ENCODE measurements around the gene COPZ1. TPM values are rescaled to one million over a fixed set of nuclear protein-coding genes. Genes with fewer than 3 reads are reported as not detected.

COPZ1 gene
- total RNA-seq, 3 donors from 2014 or later (not counting 1 experiment from before 2014, with no cell fraction given), result 66.3 to 83.6 (median 79.7) TPM

- Histone ChIP-seq H3K9me3 (ENCODE audit: control insufficient read depth, insufficient read depth, low read length) (no peaks in the 10 kb centered on the region), H3K27ac (ENCODE audit: low read length) (peak overlapping the region; percentile 39), H3K36me3 (ENCODE audit: control insufficient read depth, insufficient read depth, low read length) (no peaks in the 10 kb centered on the region), H3K27me3 (ENCODE audit: control insufficient read depth, insufficient read depth, low read length) (no peaks in the 10 kb centered on the region), H3K4me1 (ENCODE audit: control insufficient read depth, insufficient read depth, low read length) (peaks cover 32% of the 10 kb centered on the region), H3K4me3 (ENCODE audit: low read length) (no peak overlapping the region)
- H3K4me3 Mint-ChIP-seq, result no peak overlapping the region
- TF ChIP-seq CTCF (IDR thresholded peaks at IDR 0.05), result no peak
- WGBS (ENCODE audit: insufficient coverage), result 91% methylated on average over 3 of the region's 3 CpGs
- H3K27ac Mint-ChIP-seq, result peak overlapping the region in 1 of 2 donors; percentile 21
- peaks cover 0 to 7% of the 10 kb centered on the region in 2 donors for H3K4me1 Mint-ChIP-seq
- no peak for DNase-seq
- no peaks in the 10 kb centered on the region for H3K27me3 Mint-ChIP-seq (ENCODE audit: low read depth in 2 of 2)
- intact Hi-C loops (cut with micrococcal nuclease), result no loop called here
- H3K36me3 Mint-ChIP-seq, result no peaks in the 10 kb centered on the region
- no peaks in the 10 kb centered on the region for H3K9me3 Mint-ChIP-seq
- no peak for ATAC-seq
These were observed 58.2 kb downstream of the COPZ1 start for GRCh38 chr12:54383041-54383609.

GRCh38 chr12:54384591-54385041 lies 59.7 kb downstream of the COPZ1 start, which contains the start of gene ZNF385A:
TSS of gene ZNF385A (minus strand) at chr12:54384733. CDS start at chr12:54384514, 219 bp downstream.
- H3K27ac ChIP-seq (ENCODE audit: low read length), result peak within 1 kb of the TSS; percentile 58
- peaks cover 31% of the 10 kb centered on the region for H3K4me1 ChIP-seq (ENCODE audit: control insufficient read depth, insufficient read depth, low read length)
- Mint-ChIP-seq H3K4me1 (peaks cover 0 to 6% of the 10 kb centered on the region in 2 donors), H3K9me3 (no peaks in the 10 kb centered on the region), H3K4me3 (no peak within 1 kb of the TSS), H3K36me3 (no peaks in the 10 kb centered on the region), H3K27me3 (ENCODE audit: low read depth in 2 of 2) (no peaks in the 10 kb centered on the region), H3K27ac (no peak within 1 kb of the TSS)
- H3K9me3 ChIP-seq (ENCODE audit: control insufficient read depth, insufficient read depth, low read length), result no peaks in the 10 kb centered on the region
- TF ChIP-seq CTCF (IDR thresholded peaks at IDR 0.05), result no peak
- DNase-seq, result no peak
- 71% methylated on average over 1 of the region's 1 CpG for whole genome bisulfite sequencing (ENCODE audit: insufficient coverage)
- no peaks in the 10 kb centered on the region for H3K36me3 ChIP-seq (ENCODE audit: control insufficient read depth, insufficient read depth, low read length)
- ATAC-seq, result no peak
- no peak within 1 kb of the TSS for H3K4me3 ChIP-seq (ENCODE audit: low read length)
- intact Hi-C loops (cut with micrococcal nuclease), result no loop called here
- no peaks in the 10 kb centered on the region for H3K27me3 ChIP-seq (ENCODE audit: control insufficient read depth, insufficient read depth, low read length)

GRCh38 chr12:54385251-54385914 lies 60.5 kb downstream of the COPZ1 start:
- H3K36me3 ChIP-seq (ENCODE audit: control insufficient read depth, insufficient read depth, low read length), result no peaks in the 10 kb centered on the region
- no peaks in the 10 kb centered on the region for H3K27me3 ChIP-seq (ENCODE audit: control insufficient read depth, insufficient read depth, low read length)
- peak overlapping the region; percentile 43 for H3K27ac ChIP-seq (ENCODE audit: low read length)
- Mint-ChIP-seq H3K4me3 (no peak overlapping the region), H3K36me3 (no peaks in the 10 kb centered on the region), H3K27ac (no peak overlapping the region), H3K4me1 (peaks cover 0 to 6% of the 10 kb centered on the region in 2 donors), H3K9me3 (no peaks in the 10 kb centered on the region), H3K27me3 (ENCODE audit: low read depth in 2 of 2) (no peaks in the 10 kb centered on the region)
- DNase-seq (no peak), ATAC-seq (no peak)
- 66% methylated on average over 9 of the region's 10 CpGs for WGBS (ENCODE audit: insufficient coverage)
- H3K9me3 ChIP-seq (ENCODE audit: control insufficient read depth, insufficient read depth, low read length), result no peaks in the 10 kb centered on the region
- no peak for TF ChIP-seq CTCF (IDR thresholded peaks at IDR 0.05)
- H3K4me3 ChIP-seq (ENCODE audit: low read length), result no peak overlapping the region
- intact Hi-C loops (cut with micrococcal nuclease), result no loop called here
- H3K4me1 ChIP-seq (ENCODE audit: control insufficient read depth, insufficient read depth, low read length), result peaks cover 33% of the 10 kb centered on the region
